HCT116 (cell line): ENCODE measurements around the gene HOXB7. TPM values are rescaled to one million over a fixed set of nuclear protein-coding genes. Genes with fewer than 3 reads are reported as not detected.
A peak's percentile ranks its signal among the peaks of the same experiment; 100 is the strongest.

Experiments
- ATAC-seq: fragments of 200-7000 bp; cut with Tn5 transposase; 2 replicates; pipeline ENCODE4 v1.9.1; 2020; ENCODE audit warnings: mild to moderate bottlenecking, moderate library complexity
- BruUV-seq: library from RNA; stranded (reverse); fragments of 400-500 nt; replicated peaks from 2 replicates; lab custom pipeline; 2021; lab: Mats Ljungman, UMichigan
- CTCF ChIA-PET: fragments of 300-600 bp; sonication (Branson Sonifier 250); formaldehyde crosslinking; loops from one replicate; lab custom pipeline; 2021; ENCODE audit warnings: antibody characterized with exemption; lab: Charles Lee
- POLR2A ChIA-PET: fragments of 300-600, 350-600 bp; sonication (Branson Sonifier 250); formaldehyde crosslinking; loops from one replicate; lab custom pipeline; 2021; ENCODE audit warnings: antibody characterized with exemption; lab: Charles Lee
- RAD21 ChIA-PET, 2 experiments: fragments of 300-600 bp; sonication (Branson Sonifier 250); formaldehyde crosslinking; loops; one replicate each; lab custom pipeline; 2023; ENCODE audit warnings: low total read pairs in 2 of 2; ENCODE audit not compliant: uncharacterized antibody in 2 of 2, unreplicated experiment in 2 of 2, low non-redundant PET in 1 of 2; lab: Charles Lee
- DNase-seq: peaks from one replicate; pipeline ENCODE4 v3.0.0-alpha.2; 2010; ENCODE audit warnings: low read depth, low spot score
- H2AFZ ChIP-seq: fragments of 200-600 bp; shearing (Covaris generic), sonication (generic); 2 replicates; pipeline ENCODE4 v1.6.1; 2017; ENCODE audit warnings: low read depth, mixed run types, mixed read lengths, antibody characterized with exemption, low read length; ENCODE audit not compliant: poor library complexity, severe bottlenecking
- H3K27ac ChIP-seq: 2 replicates; pipeline ENCODE4 v1.5.1; 2012; ENCODE audit warnings: low read depth, low read length
- H3K27me3 ChIP-seq: fragments of 200-600 bp; sonication (generic); 2 replicates; pipeline ENCODE4 v1.6.1; 2016; ENCODE audit warnings: mixed run types, low read length, mixed read lengths; ENCODE audit not compliant: insufficient read depth
- H3K36me3 ChIP-seq, 2 experiments: fragments of 200-500 bp in 1 of 2; fragments of 200-600 bp in 1 of 2; sonication (Bioruptor generic) in 1 of 2; sonication (generic) in 1 of 2; 2 replicates each; pipeline versions ENCODE4 v1.5.1 to v1.6.1; 2014 to 2016; ENCODE audit warnings: low read length in 2 of 2, inconsistent platforms in 1 of 2, mixed read lengths in 1 of 2, mixed run types in 1 of 2; ENCODE audit not compliant: insufficient read depth in 2 of 2, control insufficient read depth in 1 of 2
- H3K4me1 ChIP-seq, 2 experiments: fragments of 200-600 bp in 1 of 2; sonication (generic) in 1 of 2; 2 replicates each; pipeline versions ENCODE4 v1.5.1 to v1.6.1; 2012 to 2017; ENCODE audit warnings: low read length in 2 of 2, inconsistent platforms in 1 of 2, mild to moderate bottlenecking in 1 of 2, mixed read lengths in 1 of 2, mixed run types in 1 of 2, moderate library complexity in 1 of 2; ENCODE audit not compliant: insufficient read depth in 2 of 2, control insufficient read depth in 1 of 2
- H3K4me2 ChIP-seq: fragments of 200-600 bp; sonication (generic); 2 replicates; pipeline ENCODE4 v1.6.1; 2017; ENCODE audit warnings: mixed run types, low read length, mixed read lengths
- H3K4me3 ChIP-seq, 2 experiments: fragments of 200-600 bp in 1 of 2; sonication (generic) in 1 of 2; replicated peaks in 1 of 2; 2 replicates each; pipeline ENCODE4 v1.5.1; 2011 to 2016; ENCODE audit warnings: low read length in 2 of 2, control low read depth in 1 of 2, low read depth in 1 of 2, mild to moderate bottlenecking in 1 of 2, mixed read lengths in 1 of 2, mixed run types in 1 of 2
- H3K79me2 ChIP-seq: fragments of 200-600 bp; sonication (generic); 2 replicates; pipeline ENCODE4 v1.6.1; 2017; ENCODE audit warnings: mild to moderate bottlenecking, mixed run types, low read length, moderate library complexity, mixed read lengths; ENCODE audit not compliant: insufficient read depth
- H3K9ac ChIP-seq: fragments of 200-600 bp; sonication (generic); 2 replicates; pipeline ENCODE4 v1.6.1; 2016; ENCODE audit warnings: low read length, mixed read lengths
- H3K9me2 ChIP-seq: fragments of 200-600 bp; sonication (generic), shearing (Covaris generic); 2 replicates; pipeline ENCODE4 v1.6.1; 2017; ENCODE audit warnings: mixed run types, mild to moderate bottlenecking, moderate library complexity; ENCODE audit not compliant: insufficient read depth
- H3K9me3 ChIP-seq, 2 experiments: fragments of 200-500 bp in 1 of 2; fragments of 200-600 bp in 1 of 2; sonication (Bioruptor generic) in 1 of 2; sonication (generic) in 1 of 2; 2 replicates each; pipeline ENCODE4 v1.6.1; 2014 to 2017; ENCODE audit warnings: low read length in 2 of 2, mixed read lengths in 2 of 2, inconsistent platforms in 1 of 2, low read depth in 1 of 2, mild to moderate bottlenecking in 1 of 2, mixed run types in 1 of 2, moderate library complexity in 1 of 2; ENCODE audit not compliant: control insufficient read depth in 1 of 2, insufficient read depth in 1 of 2
- H4K20me1 ChIP-seq: fragments of 200-600 bp; sonication (generic), shearing (Covaris generic); 2 replicates; pipeline ENCODE4 v1.6.1; 2017; ENCODE audit warnings: mixed run types, mild to moderate bottlenecking, moderate library complexity; ENCODE audit not compliant: insufficient read depth
- CBX3 ChIP-seq: IDR thresholded peaks from 2 replicates; pipeline ENCODE4 v1.6.1; 2012; ENCODE audit warnings: low read depth
- EGR1 ChIP-seq: IDR thresholded peaks from 2 replicates; pipeline ENCODE4 v1.6.1; 2012; ENCODE audit warnings: low read depth
- EZH2phosphoT487 ChIP-seq: fragments of 200-600 bp; IDR thresholded peaks from 2 replicates; pipeline ENCODE4 v1.6.1; 2018; ENCODE audit warnings: antibody characterized with exemption, borderline replicate concordance
- JUND ChIP-seq: IDR thresholded peaks from 2 replicates; pipeline ENCODE4 v1.6.1; 2012
- POLR2AphosphoS5 ChIP-seq: IDR thresholded peaks from 2 replicates; pipeline ENCODE4 v1.6.1; 2011; ENCODE audit warnings: mild to moderate bottlenecking, low read depth, low read length, moderate library complexity
- SRF ChIP-seq: IDR thresholded peaks from 2 replicates; pipeline ENCODE4 v1.6.1; 2012; ENCODE audit warnings: low read depth
- YY1 ChIP-seq: IDR thresholded peaks from 2 replicates; pipeline ENCODE4 v1.6.1; 2011; ENCODE audit warnings: low read length, low read depth, moderate library complexity, mild to moderate bottlenecking; ENCODE audit not compliant: insufficient replicate concordance; ENCODE audit errors: extremely low read depth
- intact Hi-C: fragments of 100-400 bp; cut with micrococcal nuclease; formaldehyde crosslinking; loops from 2 replicates; pipeline ENCODE4 v1.10.0; 2022
- total RNA-seq: library from RNA; stranded (reverse); gene quantifications from one replicate; pipeline ENCODE4 v1.2.1, GENCODE V29; 2021; ENCODE audit not compliant: unreplicated experiment
- TF ChIP-seq, protein P1 (sequence below): IDR thresholded peaks from 2 replicates; pipeline ENCODE4 v1.6.1; 2012; ENCODE audit warnings: low read depth
- TF ChIP-seq, protein P2 (sequence below): IDR thresholded peaks from 2 replicates; pipeline ENCODE4 v1.6.1; 2012

The HOXB7 gene
- total RNA-seq, 1 experiment from 2014 or later, result 33.6 TPM

DNA sequence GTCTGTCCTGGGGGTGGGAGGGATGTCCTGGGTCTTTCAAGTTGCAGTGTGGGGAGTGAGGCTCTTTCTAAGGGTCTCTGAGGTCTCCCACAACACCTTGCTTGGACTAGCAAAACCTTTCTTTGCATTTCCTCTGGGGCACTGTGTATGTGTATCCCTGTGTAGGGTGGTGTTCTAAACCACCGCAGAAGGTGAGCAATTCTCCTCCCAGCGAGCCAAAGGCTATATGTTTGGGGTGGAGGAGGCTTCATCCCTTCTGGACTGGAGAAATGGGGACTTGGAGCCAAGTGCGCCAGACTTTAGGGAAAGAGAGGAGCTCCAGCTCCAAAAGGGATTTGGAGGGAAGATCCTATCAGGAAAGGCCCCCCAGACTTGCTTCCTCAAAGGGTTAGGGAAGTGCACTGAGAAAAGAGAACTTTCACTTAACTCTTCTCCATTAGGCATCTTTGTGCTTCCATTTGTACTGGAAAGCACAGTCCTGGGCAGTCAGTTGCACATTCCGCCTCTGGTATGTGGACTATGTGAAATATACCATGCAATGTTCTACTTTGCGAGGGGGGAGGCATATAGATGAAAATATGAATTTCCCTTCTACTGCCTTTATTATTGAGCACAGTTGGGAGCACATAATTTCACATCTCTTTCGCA is 34.2 kb upstream of the HOXB7 start (continued):
- TF ChIP-seq CBX3 (no peak), YY1 (no peak), EZH2phosphoT487 (no peak), SRF (no peak)

DNA sequence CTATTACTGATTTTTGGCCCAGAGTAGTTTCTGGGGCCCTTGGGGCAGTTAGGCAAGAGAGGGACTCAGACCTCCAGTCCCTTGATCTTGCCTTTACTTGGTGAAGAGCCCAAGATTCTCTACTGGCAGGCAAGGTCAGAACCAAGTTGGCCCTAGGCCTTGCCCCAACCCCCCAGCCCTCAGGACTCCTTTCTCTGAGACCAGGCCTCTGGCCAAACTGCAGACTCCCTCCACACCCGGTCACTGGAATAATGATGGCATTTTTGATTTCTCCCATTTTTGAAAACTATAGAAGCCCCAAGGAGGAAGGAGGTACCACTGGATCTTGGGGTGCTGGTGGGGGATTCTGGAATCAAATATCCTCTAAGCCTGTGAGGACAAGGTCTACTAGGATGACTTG is 33.3 kb upstream of the HOXB7 start:
- Histone ChIP-seq H3K9me2 (no peaks in the 10 kb centered on the region), H3K79me2 (peaks cover 79% of the 10 kb centered on the region), H3K9me3 (no peaks in the 10 kb centered on the region), H3K27ac (no peak overlapping the region), H3K9ac (no peak overlapping the region), H2AFZ (no peak overlapping the region), H3K4me1 (peaks cover 17 to 46% of the 10 kb centered on the region in 2 experiments; a peak in 3 of 4 replicates), H3K4me3 (no peak overlapping the region), H3K36me3 (peaks cover 0 to 15% of the 10 kb centered on the region in 2 experiments; a peak in 1 of 4 replicates), H4K20me1 (no peaks in the 10 kb centered on the region), H3K4me2 (peak overlapping the region; percentile 90; the same call in 1 of the 2 replicates), H3K27me3 (no peaks in the 10 kb centered on the region)
- BruUV-seq, result no TSS peak
- ChIA-PET POLR2A (no interaction called here), RAD21 (no interaction called here), CTCF (no interaction called here)
- TF ChIP-seq JUND, result no peak
- TF ChIP-seq, protein P1, sequence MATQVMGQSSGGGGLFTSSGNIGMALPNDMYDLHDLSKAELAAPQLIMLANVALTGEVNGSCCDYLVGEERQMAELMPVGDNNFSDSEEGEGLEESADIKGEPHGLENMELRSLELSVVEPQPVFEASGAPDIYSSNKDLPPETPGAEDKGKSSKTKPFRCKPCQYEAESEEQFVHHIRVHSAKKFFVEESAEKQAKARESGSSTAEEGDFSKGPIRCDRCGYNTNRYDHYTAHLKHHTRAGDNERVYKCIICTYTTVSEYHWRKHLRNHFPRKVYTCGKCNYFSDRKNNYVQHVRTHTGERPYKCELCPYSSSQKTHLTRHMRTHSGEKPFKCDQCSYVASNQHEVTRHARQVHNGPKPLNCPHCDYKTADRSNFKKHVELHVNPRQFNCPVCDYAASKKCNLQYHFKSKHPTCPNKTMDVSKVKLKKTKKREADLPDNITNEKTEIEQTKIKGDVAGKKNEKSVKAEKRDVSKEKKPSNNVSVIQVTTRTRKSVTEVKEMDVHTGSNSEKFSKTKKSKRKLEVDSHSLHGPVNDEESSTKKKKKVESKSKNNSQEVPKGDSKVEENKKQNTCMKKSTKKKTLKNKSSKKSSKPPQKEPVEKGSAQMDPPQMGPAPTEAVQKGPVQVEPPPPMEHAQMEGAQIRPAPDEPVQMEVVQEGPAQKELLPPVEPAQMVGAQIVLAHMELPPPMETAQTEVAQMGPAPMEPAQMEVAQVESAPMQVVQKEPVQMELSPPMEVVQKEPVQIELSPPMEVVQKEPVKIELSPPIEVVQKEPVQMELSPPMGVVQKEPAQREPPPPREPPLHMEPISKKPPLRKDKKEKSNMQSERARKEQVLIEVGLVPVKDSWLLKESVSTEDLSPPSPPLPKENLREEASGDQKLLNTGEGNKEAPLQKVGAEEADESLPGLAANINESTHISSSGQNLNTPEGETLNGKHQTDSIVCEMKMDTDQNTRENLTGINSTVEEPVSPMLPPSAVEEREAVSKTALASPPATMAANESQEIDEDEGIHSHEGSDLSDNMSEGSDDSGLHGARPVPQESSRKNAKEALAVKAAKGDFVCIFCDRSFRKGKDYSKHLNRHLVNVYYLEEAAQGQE, result no peak
- TF ChIP-seq EGR1, result no peak
- TF ChIP-seq POLR2AphosphoS5, result no peak
- TF ChIP-seq, protein P2, sequence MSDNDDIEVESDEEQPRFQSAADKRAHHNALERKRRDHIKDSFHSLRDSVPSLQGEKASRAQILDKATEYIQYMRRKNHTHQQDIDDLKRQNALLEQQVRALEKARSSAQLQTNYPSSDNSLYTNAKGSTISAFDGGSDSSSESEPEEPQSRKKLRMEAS, result no peak
- DNase-seq (no peak), ATAC-seq (no peak)
- intact Hi-C loops, result no loop called here
